HG03139 (cell line): ENCODE results near the gene LRMDA.
A peak's percentile ranks its signal among the peaks of the same experiment; 100 is the strongest.

Experiments
- ATAC-seq: cut with Tn5 transposase; IDR thresholded peaks from one replicate; pipeline ENCODE4 v1.9.1; 2021; ENCODE audit not compliant: unreplicated experiment

LRMDA gene

GRCh38 chr10:75401569-75402485 is 29.6 kb upstream of the LRMDA start, which contains the start of gene ZNF503:
Gene ZNF503, minus strand, starts transcription at chr10:75401764. Its CDS starts 345 bp downstream, at chr10:75401419.
- peak; percentile 41 for ATAC-seq

GRCh38 chr10:75402486-75403143 is 28.8 kb upstream of the LRMDA start:
- no peak for ATAC-seq

- no peak for ATAC-seq
Observed at GRCh38 chr10:75403144-75403938, 28.1 kb upstream of the LRMDA start.

- ATAC-seq = no peak
Observed at GRCh38 chr10:75403939-75404814, 27.2 kb upstream of the LRMDA start.

- no peak for ATAC-seq
Observed at GRCh38 chr10:75404815-75405597, 26.4 kb upstream of the LRMDA start.

GRCh38 chr10:75405598-75406461 is 25.6 kb upstream of the LRMDA start:
- no peak for ATAC-seq

GRCh38 chr10:75406462-75407223 is 24.8 kb upstream of the LRMDA start:
- no peak for ATAC-seq

- ATAC-seq = no peak
Observed at GRCh38 chr10:75407224-75407712, 24.2 kb upstream of the LRMDA start.

- ATAC-seq = no peak
Observed at GRCh38 chr10:75407713-75408508, 23.5 kb upstream of the LRMDA start.

- ATAC-seq = no peak
Observed at GRCh38 chr10:75408509-75408875, 22.9 kb upstream of the LRMDA start.

- no peak for ATAC-seq
Observed at GRCh38 chr10:75408911-75409885, 22.2 kb upstream of the LRMDA start.

- no peak for ATAC-seq
Observed at GRCh38 chr10:75410132-75411005, 21.1 kb upstream of the LRMDA start.

GRCh38 chr10:75414527-75414926 is 16.9 kb upstream of the LRMDA start:
- ATAC-seq = no peak

- ATAC-seq = no peak
Observed at GRCh38 chr10:75417522-75417927, 13.9 kb upstream of the LRMDA start.

GRCh38 chr10:75418293-75418692 is 13.1 kb upstream of the LRMDA start:
- ATAC-seq = no peak
